Measurements from ENCODE around the gene ING2.
"Not testable (repeated sequence)": the region's sequence is repeated elsewhere in the genome, so short reads cannot be mapped to it uniquely, and the experiment has no call there.

ING2 gene, protein sequence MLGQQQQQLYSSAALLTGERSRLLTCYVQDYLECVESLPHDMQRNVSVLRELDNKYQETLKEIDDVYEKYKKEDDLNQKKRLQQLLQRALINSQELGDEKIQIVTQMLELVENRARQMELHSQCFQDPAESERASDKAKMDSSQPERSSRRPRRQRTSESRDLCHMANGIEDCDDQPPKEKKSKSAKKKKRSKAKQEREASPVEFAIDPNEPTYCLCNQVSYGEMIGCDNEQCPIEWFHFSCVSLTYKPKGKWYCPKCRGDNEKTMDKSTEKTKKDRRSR

DNA sequence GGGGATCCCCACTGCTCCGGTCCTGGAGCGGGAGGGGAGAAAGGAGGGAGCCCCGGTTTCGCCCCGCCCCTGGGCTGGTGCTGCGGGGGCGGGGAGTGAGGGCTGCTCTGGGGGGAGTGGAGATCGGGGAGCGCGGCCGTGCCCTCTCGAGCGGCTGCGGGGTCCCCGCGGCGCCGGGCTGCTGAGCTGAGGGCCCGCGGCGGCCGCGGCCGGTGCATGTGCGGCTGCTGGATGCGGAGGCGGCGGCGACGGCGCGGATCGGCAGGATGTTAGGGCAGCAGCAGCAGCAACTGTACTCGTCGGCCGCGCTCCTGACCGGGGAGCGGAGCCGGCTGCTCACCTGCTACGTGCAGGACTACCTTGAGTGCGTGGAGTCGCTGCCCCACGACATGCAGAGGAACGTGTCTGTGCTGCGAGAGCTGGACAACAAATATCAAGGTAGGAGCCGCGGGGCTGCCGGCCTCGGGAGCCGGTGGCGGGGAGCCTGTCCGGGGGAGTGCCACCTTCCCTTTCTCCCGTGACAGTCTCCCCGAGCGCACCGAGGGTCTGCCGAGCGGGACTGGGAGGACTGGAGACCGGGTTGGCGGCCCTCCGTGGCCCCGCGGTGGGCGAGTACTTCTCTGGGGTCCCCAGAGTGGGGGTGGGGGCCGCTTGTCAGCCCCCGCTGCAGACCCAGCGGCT lies at the start of gene ING2:
Gene ING2, plus strand, starts transcription at position 129 of the 681 bp plus-strand sequence. Its CDS starts 138 bp downstream, at position 267.
- peak; percentile 61 for DNase-seq

DNA sequence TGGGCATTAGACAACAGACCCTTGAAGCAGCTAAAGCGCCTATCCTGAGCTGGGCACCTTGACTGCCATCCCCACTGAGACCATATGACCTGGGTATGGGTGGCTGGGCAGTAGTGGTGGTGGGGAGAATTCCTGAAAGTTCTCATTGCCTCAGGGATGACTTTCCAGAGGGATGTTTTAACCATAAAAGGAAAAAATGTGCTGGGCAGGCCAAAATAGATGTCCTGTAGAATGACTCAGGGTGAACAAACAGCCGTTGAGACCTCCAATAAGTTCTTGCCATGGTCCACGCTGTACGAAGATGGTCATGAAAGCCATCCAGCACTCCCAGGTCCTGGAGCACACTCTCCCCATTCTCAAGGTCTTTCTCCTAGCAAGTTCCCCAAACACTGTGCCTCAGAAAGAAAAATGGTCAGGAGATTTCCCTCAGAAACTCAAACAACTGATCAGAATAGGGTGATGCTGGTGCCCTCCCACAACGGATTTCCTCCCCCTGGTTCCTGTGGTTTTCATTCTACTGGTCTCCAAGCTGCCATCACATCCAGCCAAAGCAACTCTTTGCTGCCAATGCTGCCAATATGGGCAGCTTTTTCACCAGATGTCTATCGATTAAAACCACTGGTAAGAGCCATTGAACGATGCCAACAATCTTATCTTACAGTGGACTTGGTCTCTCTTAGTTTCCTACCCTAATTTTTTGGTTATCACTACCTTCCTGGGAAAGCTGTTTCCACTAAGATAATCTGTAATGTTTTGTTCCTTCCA lies 49.2 kb upstream of the ING2 start:
- no peak for DNase-seq

- DNase-seq: no peak
Observed at GRCh38 chr4:183458005-183458404, 46.9 kb upstream of the ING2 start.

DNA sequence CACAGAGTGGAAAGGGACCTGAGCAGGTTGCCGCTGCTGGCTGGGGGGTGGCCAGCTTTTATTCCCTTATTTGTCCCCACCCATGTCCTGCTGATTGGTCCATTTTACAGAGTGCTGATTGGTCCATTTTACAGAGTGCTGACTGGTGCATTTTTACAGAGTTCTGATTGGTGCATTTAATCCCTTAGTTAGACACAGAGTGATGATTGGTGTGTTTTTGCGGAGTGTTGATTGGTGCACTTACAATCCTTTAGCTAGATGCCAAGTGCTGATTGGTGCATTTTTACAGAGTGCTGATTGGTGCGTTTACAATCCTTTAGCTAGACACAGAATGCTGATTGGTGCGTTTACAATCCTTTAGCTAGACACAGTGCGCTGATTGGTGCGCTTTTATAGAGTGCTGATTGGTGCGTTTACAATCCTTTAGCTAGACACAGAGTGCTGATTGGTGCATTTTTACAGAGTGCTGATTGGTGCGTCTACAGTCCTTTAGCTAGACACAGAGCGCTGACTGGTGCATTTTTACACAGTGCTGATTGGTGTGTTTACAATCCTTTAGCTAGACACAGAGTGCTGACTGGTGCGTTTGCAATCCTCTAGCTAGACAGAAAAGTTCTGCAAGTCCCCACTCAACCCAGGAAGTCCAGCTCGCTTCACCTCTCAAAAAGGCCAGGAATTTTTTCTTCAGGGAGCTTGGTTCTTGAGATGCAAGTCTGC lies 40.8 kb upstream of the ING2 start:
- DNase-seq: not testable (repeated sequence)

GRCh38 chr4:183465879-183466278 lies 39.0 kb upstream of the ING2 start:
- not testable (repeated sequence) for DNase-seq

- DNase-seq: no peak
Observed at GRCh38 chr4:183467246-183467645, 37.6 kb upstream of the ING2 start.

GRCh38 chr4:183468210-183469095 lies 36.4 kb upstream of the ING2 start:
- DNase-seq: no peak

- DNase-seq: no peak
Observed at GRCh38 chr4:183469285-183469684, 35.6 kb upstream of the ING2 start.

DNA sequence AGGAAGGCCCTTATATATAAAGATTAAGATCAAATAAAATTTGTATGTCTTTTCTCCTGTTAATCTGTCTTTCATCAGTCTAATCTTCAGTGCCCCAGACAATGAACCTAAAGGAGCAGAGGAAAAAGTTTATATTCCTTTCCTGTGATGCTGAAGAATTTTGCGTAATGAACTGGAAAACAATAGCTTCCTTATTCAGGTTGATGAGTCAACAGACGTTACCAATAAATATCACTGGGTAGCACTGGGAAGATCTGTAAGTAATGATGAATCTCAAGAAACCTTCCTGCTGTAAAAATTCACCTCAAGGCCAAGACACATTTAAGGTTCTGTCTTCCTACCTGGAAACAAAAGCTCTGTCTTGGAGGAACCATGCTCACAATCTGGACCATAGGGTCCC lies 34.9 kb upstream of the ING2 start:
- no peak for DNase-seq

- DNase-seq: no peak
Observed at GRCh38 chr4:183470821-183471220, 34.0 kb upstream of the ING2 start.

DNA sequence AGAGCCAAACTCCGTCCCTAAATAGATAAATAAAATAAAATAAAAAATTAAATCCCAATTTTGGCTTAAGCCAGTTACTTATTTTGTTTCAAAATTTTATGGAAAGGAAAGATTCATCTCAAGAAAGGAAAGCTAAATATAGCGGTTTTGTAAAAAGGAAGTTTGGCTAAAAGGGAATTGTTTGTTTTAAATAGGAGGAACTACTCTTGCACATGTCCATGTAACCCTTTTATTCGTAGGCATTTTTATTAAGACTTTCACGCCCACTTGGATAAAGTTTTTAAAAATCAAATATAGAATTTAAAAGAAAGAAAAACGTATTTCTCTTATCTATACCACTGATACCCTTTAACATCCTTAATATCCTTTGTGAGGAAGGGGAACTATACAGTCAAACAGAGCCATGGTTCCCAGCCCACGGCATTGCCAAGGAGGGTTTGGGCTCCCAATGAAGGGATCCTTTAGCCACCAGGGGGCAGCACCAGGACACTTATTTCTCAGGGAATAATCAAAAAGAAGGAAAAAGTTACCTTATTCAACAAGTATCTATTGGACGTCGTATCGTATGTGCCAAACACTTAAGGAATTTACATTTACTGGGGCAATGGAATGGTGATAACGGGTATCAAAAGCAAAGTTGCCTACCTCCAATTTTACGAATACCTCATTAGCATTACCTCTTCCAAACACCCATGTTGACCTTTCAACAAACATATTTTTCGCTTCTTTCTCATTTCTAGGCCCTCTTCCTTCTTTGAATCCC lies 32.7 kb upstream of the ING2 start:
- peak; percentile 30 for DNase-seq

DNA sequence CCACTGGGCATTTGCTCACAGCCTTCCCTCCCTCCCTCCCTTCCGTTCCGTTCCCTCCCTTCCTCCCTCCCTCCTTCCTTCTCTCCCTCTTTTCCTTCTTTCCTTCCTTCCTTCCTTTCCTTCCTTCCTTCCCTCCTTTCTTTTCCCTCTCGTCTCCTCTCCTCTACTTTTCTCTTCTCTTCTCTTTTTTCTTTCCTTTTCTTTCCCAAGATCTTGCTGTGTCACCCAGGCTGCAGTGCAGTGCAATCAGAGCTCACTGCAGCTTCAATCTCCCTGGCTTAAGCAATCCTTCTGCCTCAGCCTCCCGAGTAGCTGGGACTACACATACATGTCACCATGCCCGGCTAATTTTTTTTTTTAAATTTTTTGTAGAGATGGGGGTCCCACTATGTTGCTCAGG lies 26.7 kb upstream of the ING2 start:
- no peak for DNase-seq

DNA sequence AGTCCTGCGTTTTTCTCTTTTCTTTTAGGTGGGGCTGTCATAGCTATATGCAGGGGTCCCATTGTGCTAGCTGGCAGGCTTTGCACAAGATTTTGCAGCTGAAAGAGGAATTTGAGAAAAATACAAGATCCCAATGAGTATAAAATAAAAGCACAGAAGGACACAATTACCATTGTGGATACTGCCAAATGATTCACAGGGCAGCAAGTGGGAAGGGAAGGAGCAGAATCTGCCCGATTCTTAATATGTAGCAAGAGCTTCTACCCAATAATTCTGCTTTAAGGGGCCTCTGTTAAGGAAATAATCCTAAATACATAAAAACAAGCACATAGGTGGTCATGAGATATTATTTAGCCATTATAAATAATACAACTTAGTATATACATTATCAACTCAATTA lies 25.9 kb upstream of the ING2 start:
- DNase-seq: no peak

DNA sequence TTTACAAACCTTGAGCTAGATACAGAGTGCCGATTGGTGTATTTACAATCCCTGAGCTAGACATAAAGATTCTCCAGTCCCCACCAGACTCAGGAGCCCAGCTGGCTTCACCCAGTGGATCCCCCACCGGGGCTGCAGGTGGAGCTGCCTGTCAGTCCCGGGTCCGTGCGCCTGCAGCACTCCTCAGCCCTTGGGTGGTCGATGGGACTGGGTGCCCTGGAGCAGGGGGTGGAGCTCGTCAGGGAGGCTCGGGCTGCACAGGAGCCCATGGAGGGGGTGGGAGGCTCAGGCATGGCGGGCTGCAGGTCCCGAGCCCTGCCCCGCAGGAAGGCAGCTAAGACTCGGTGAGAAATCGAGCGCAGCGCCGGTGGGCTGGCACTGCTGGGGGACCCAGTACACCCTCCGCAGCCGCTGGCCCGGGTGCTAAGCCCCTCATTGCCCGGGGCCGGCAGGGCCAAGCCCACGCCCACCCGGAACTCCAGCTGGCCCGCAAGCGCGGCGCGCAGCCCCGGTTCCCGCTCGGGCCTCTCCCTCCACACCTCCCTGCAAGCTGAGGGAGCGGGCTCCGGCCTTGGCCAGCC lies 22.3 kb upstream of the ING2 start:
- not testable (repeated sequence) for DNase-seq

DNA sequence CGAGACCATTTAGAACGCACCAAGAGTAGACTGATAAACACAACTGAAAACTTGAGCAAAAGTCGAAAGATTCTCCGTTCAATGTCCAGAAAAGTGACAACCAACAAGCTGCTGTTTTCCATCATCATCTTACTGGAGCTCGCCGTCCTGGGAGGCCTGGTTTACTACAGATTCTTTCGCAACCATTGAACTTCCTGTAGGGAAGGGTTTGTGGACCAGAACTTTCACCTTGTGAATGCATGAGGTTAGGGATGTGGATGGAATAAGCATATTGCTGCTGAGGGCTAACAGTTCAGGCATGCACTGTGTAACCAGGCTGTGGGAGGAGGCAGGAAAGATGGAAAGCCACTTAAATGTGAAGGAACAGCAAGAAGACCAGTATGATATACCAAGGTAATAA lies 20.9 kb upstream of the ING2 start:
- no peak for DNase-seq

GRCh38 chr4:183485411-183486160 lies 19.3 kb upstream of the ING2 start:
- DNase-seq: no peak

DNA sequence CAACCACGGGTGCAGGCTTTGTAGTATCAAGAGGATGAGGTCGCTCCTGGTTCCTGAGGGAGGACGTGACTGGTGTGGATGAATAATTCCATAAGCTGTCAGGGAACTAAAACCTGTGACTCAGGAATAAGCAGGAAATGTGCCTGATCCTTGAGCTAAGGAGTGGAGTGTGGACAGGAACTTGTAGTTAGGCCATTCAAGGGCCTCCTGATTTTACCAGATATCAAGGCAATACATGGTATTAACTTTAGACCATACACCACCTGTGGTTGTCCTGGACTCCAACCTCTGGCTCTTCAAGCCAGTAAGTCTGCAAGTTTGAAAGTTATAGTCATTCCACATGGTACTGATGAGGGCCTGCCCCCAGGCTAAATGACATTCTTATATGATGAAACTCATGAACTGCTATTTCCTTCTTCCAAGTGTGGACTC lies 12.1 kb upstream of the ING2 start:
- no peak for DNase-seq

DNA sequence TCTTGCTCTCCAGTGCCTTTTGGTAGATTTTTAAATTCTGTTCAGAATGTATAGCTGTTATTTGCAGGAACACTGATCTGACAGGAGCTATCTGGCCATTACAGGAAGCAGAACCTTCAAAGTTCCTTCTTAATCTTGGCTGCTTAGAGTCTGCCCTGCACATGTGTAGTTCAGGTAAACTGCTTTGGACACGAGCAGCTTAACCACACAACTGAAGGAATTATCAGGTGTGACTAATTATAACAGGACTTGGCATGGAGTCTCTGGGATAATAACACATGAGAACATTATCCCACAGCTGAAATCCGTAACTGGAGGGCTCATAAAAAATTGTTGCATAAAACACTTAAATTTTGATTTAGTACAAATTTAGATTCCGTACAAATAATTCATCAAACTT lies 11.6 kb upstream of the ING2 start:
- no peak for DNase-seq

- no peak for DNase-seq
Observed at GRCh38 chr4:183495184-183495583, 9.7 kb upstream of the ING2 start.

GRCh38 chr4:183499389-183499788 lies 5.5 kb upstream of the ING2 start:
- peak; percentile 38 for DNase-seq

Measured in NCI-H774 (cell line).